Left renal pelvis (tissue), 4 donors: Measurements from ENCODE around the gene VPS54. TPM values are rescaled to one million over a fixed set of nuclear protein-coding genes. Genes with fewer than 3 reads are reported as not detected.

Experiments
- DNase-seq, 4 donors: peaks; one replicate each; pipeline ENCODE4 v3.0.0-alpha.2; 2013; ENCODE audit warnings: low read depth in 4 of 4, low spot score in 3 of 4
- polyA plus RNA-seq, 4 donors: library from polyadenylated mRNA; unstranded; fragments of 120-200 nt; gene quantifications; one replicate each; pipeline ENCODE4 v1.2.1, GENCODE V29; 2013; ENCODE audit not compliant: insufficient read length in 4 of 4

The VPS54 gene
- polyA plus RNA-seq, 4 donors = 43.6 to 51.2 (median 49.7) TPM

GRCh38 chr2:63875559-63876245 is 143.5 kb downstream of the VPS54 start:
- DNase-seq = no peak

GRCh38 chr2:63875131-63875527 is 144.1 kb downstream of the VPS54 start:
- DNase-seq = no peak

GRCh38 chr2:63874204-63875130 is 144.8 kb downstream of the VPS54 start:
- no peak for DNase-seq

GRCh38 chr2:63872571-63873328 is 146.5 kb downstream of the VPS54 start:
- no peak for DNase-seq

GRCh38 chr2:63871864-63872263 is 147.4 kb downstream of the VPS54 start:
- DNase-seq = no peak

- no peak for DNase-seq
These were observed 148.5 kb downstream of the VPS54 start for GRCh38 chr2:63870679-63871078.

- DNase-seq = no peak
These were observed 153.1 kb downstream of the VPS54 start for GRCh38 chr2:63866009-63866709.

GRCh38 chr2:63865159-63865799 is 153.9 kb downstream of the VPS54 start:
- DNase-seq = no peak

GRCh38 chr2:63863707-63864106 is 155.5 kb downstream of the VPS54 start:
- no peak for DNase-seq

GRCh38 chr2:63862806-63863205 is 156.4 kb downstream of the VPS54 start:
- no peak for DNase-seq

GRCh38 chr2:63861220-63861822 is 157.9 kb downstream of the VPS54 start:
- peak in 1 of 4 donors; percentile 27 for DNase-seq

GRCh38 chr2:63858291-63858690 is 160.9 kb downstream of the VPS54 start:
- no peak for DNase-seq

- DNase-seq = no peak
These were observed 163.0 kb downstream of the VPS54 start for GRCh38 chr2:63856303-63856603.

- no peak for DNase-seq
These were observed 163.6 kb downstream of the VPS54 start for GRCh38 chr2:63855418-63856302.

GRCh38 chr2:63853527-63854310 is 165.5 kb downstream of the VPS54 start:
- no peak for DNase-seq

GRCh38 chr2:63851691-63852311 is 167.4 kb downstream of the VPS54 start:
- no peak for DNase-seq

GRCh38 chr2:63850649-63851048 is 168.6 kb downstream of the VPS54 start:
- DNase-seq = no peak

- DNase-seq = no peak
These were observed 169.0 kb downstream of the VPS54 start for GRCh38 chr2:63850204-63850571.
